Fibroblast of lung (primary cell): ENCODE results near the gene DOCK8.

Experiments used
- CTCF ChIP-seq, 2 donors: IDR thresholded peaks in 1 of 2; conservative IDR thresholded peaks in 1 of 2; 1 replicate in 1 of 2; 2 replicates in 1 of 2; pipeline ENCODE4 v1.5.1; 2011 to 2012; ENCODE audit warnings: low read length in 2 of 2, control low read depth in 1 of 2, inconsistent platforms in 1 of 2, low read depth in 1 of 2, mild to moderate bottlenecking in 1 of 2
- EZH2 ChIP-seq: IDR thresholded peaks from 2 replicates; pipeline ENCODE4 v1.5.1; 2012; ENCODE audit warnings: low read length, control low read depth, mild to moderate bottlenecking; ENCODE audit errors: missing control alignments

- TF ChIP-seq EZH2 (no peak), CTCF (conservative IDR thresholded peaks at IDR 0.05 in 1 of 2, IDR thresholded peaks at IDR 0.05 in 1 of 2; ENCODE audit: low read depth in 1 of 2, low read length in 2 of 2) (no peak)
These were observed 297.2 kb downstream of the DOCK8 start for GRCh38 chr9:511861-512260.
